K562 (cell line): Measurements from ENCODE around the gene SPATA24. TPM values are rescaled to one million over a fixed set of nuclear protein-coding genes. Genes with fewer than 3 reads are reported as not detected.

Experiments used
- ATAC-seq: fragments of 200-7000 bp; cut with Tn5 transposase; 3 replicates; pipeline ENCODE4 v1.9.1; 2020; ENCODE audit warnings: moderate library complexity
- BruUV-seq: library from RNA; stranded (reverse); fragments of 400-500 nt; replicated peaks from 2 replicates; lab custom pipeline; 2021; lab: Mats Ljungman, UMichigan
- CTCF ChIA-PET: fragments of 300-600 bp; formaldehyde crosslinking; extraction: SDS; loops from one replicate; lab custom pipeline; 2021; ENCODE audit warnings: low intra/inter-chr PET ratio; lab: Yijun Ruan, JAX
- POLR2A ChIA-PET: fragments of 300-600, 350-650 bp; sonication (Branson Sonifier 250); formaldehyde crosslinking; extraction: SDS; loops from one replicate; lab custom pipeline; 2021; ENCODE audit warnings: antibody characterized with exemption, inconsistent platforms; lab: Yijun Ruan, JAX
- DNase-seq, 4 experiments: peaks; one replicate each; pipeline versions ENCODE4 v3.0.0 to v3.0.0-alpha.2; 2011 to 2018; ENCODE audit warnings: low spot score in 3 of 4, mixed read lengths in 3 of 4; ENCODE audit errors: extremely low read depth in 1 of 4
- FAIRE-seq: peaks from 2 replicates; lab custom pipeline; 2011; peaks lifted over from hg19 to GRCh38; lab: Jason Lieb, UNC
- H2AFZ ChIP-seq: 2 replicates; pipeline ENCODE4 v1.6.0; 2011; ENCODE audit warnings: low read depth, low read length, control low read depth, inconsistent platforms
- H3K27ac ChIP-seq: fragments of 200-600 bp; 3 replicates; pipeline ENCODE4 v1.8.0; 2011; ENCODE audit warnings: low read depth, mild to moderate bottlenecking, control low read depth, inconsistent platforms, low read length, moderate library complexity, mixed read lengths; ENCODE audit errors: extremely low read depth
- H3K27me3 ChIP-seq, 2 experiments: fragments of 300-600 bp in 1 of 2; 2 replicates in 1 of 2; 3 replicates in 1 of 2; pipeline versions ENCODE4 v1.6.0 to v1.8.0; 2011; ENCODE audit warnings: inconsistent platforms in 2 of 2, low read length in 2 of 2, mild to moderate bottlenecking in 1 of 2, mixed read lengths in 1 of 2, moderate library complexity in 1 of 2; ENCODE audit not compliant: control insufficient read depth in 2 of 2, insufficient read depth in 2 of 2
- H3K36me3 ChIP-seq: fragments of 300-600 bp; 3 replicates; pipeline ENCODE4 v1.8.0; 2011; ENCODE audit warnings: mild to moderate bottlenecking, low read length, inconsistent platforms; ENCODE audit not compliant: control insufficient read depth, insufficient read depth
- H3K4me1 ChIP-seq, 2 experiments: fragments of 200-600 bp in 1 of 2; replicated peaks in 1 of 2; 2 replicates in 1 of 2; 3 replicates in 1 of 2; pipeline versions ENCODE4 v1.5.1 to v1.8.0; 2011; ENCODE audit warnings: inconsistent platforms in 2 of 2, low read length in 2 of 2, mild to moderate bottlenecking in 1 of 2, mixed read lengths in 1 of 2, moderate library complexity in 1 of 2; ENCODE audit not compliant: control insufficient read depth in 2 of 2, insufficient read depth in 2 of 2
- H3K4me2 ChIP-seq: 2 replicates; pipeline ENCODE4 v1.6.1; 2011; ENCODE audit warnings: low read length, control low read depth, inconsistent platforms, mixed read lengths; ENCODE audit not compliant: insufficient read depth
- H3K4me3 ChIP-seq: fragments of 200-600 bp; sonication (generic), shearing (Covaris generic); 2 replicates; pipeline ENCODE4 v1.5.1; 2016; ENCODE audit warnings: control low read depth, inconsistent platforms
- H3K79me2 ChIP-seq: fragments of 200-600 bp; 3 replicates; pipeline ENCODE4 v1.8.0; 2011; ENCODE audit warnings: low read length, inconsistent platforms; ENCODE audit not compliant: control insufficient read depth, insufficient read depth
- H3K9ac ChIP-seq, 2 experiments: 2 replicates each; pipeline versions ENCODE4 v1.6.0 to v1.6.1; 2011; ENCODE audit warnings: low read depth in 2 of 2, low read length in 2 of 2, control low read depth in 1 of 2, inconsistent platforms in 1 of 2, mild to moderate bottlenecking in 1 of 2, mixed read lengths in 1 of 2; ENCODE audit not compliant: insufficient read depth in 1 of 2
- H3K9me1 ChIP-seq: one replicate; pipeline ENCODE4 v1.6.0; 2011; ENCODE audit warnings: inconsistent platforms, mild to moderate bottlenecking, low read length, moderate library complexity; ENCODE audit not compliant: control insufficient read depth, insufficient read depth
- H3K9me3 ChIP-seq: replicated peaks from 2 replicates; pipeline ENCODE4 v1.5.1; 2011; ENCODE audit warnings: low read depth, low read length, inconsistent platforms; ENCODE audit not compliant: control insufficient read depth, insufficient read depth
- H4K20me1 ChIP-seq: replicated peaks from 2 replicates; pipeline ENCODE4 v1.6.1; 2011; ENCODE audit warnings: low read length, inconsistent platforms, mixed read lengths; ENCODE audit not compliant: control insufficient read depth, insufficient read depth
- CBX5 ChIP-seq: IDR thresholded peaks from 2 replicates; pipeline ENCODE4 v1.6.1; 2014; ENCODE audit warnings: low read depth, borderline replicate concordance
- FOXA3 ChIP-seq, 2 experiments: fragments of 450-650 bp in 1 of 2; sonication (generic) in 1 of 2; formaldehyde crosslinking; IDR thresholded peaks in 1 of 2; conservative IDR thresholded peaks in 1 of 2; 2 replicates each; pipeline versions ENCODE4 v1.4.0 to v1.8.0; 2020 to 2022; ENCODE audit warnings: mild to moderate bottlenecking in 2 of 2, missing genetic modification reagents in 1 of 2
- MITF ChIP-seq: IDR thresholded peaks from 2 replicates; pipeline ENCODE4 v1.6.1; 2014; ENCODE audit warnings: antibody characterized with exemption
- PCBP2 ChIP-seq: fragments of 200-400 bp; formaldehyde crosslinking; IDR thresholded peaks from 2 replicates; pipeline ENCODE4 v1.6.1; 2018; ENCODE audit warnings: low read length, low read depth, mild to moderate bottlenecking, moderate library complexity; ENCODE audit not compliant: poor library complexity, severe bottlenecking
- RBBP5 ChIP-seq: fragments of 200-600 bp; sonication (generic); IDR thresholded peaks from 2 replicates; pipeline ENCODE4 v1.6.1; 2012; ENCODE audit warnings: borderline replicate concordance, mild to moderate bottlenecking, low read length, control low read depth, inconsistent platforms; ENCODE audit not compliant: insufficient read depth, poor library complexity, severe bottlenecking
- SMAD4 ChIP-seq: fragments of 250-450 bp; sonication (Bioruptor Pico); conservative IDR thresholded peaks from 2 replicates; pipeline ENCODE4 v1.8.0; 2021; ENCODE audit warnings: inconsistent platforms, mild to moderate bottlenecking, moderate library complexity
- SMARCA4 ChIP-seq: fragments of 450-650 bp; IDR thresholded peaks from 2 replicates; pipeline ENCODE4 v1.6.1; 2016
- SNIP1 ChIP-seq: fragments of 450-650 bp; IDR thresholded peaks from 2 replicates; pipeline ENCODE4 v1.7.1; 2017; ENCODE audit warnings: low read depth, mild to moderate bottlenecking
- YBX1 ChIP-seq: fragments of 450-650 bp; IDR thresholded peaks from 2 replicates; pipeline ENCODE4 v1.7.1; 2016; ENCODE audit warnings: mild to moderate bottlenecking
- ZBTB1 ChIP-seq: sonication (generic); formaldehyde crosslinking; IDR thresholded peaks from 2 replicates; pipeline ENCODE4 v1.8.1; 2023; ENCODE audit warnings: missing genetic modification reagents, low read depth, mild to moderate bottlenecking, borderline replicate concordance
- ZSCAN29 ChIP-seq: fragments of 450-650 bp; IDR thresholded peaks from 2 replicates; pipeline ENCODE4 v1.6.1; 2017
- WGBS: fragments of 100-300 bp; shearing (Covaris generic); methylation state at CpG from one replicate; pipeline ENCODE4 v1.1.6; 2016; ENCODE audit warnings: low coverage, mixed read lengths; ENCODE audit not compliant: insufficient coverage; ENCODE audit errors: missing lambda C conversion rate; 5-methylcytosine and 5-hydroxymethylcytosine counted together
- in situ Hi-C: fragments of 300-500 bp; cut with MboI; formaldehyde crosslinking; loops from 4 replicates; pipeline ENCODE4 v1.15.0; 2018; ENCODE audit warnings: inconsistent platforms, mixed read lengths
- intact Hi-C: fragments of 100-400 bp; cut with micrococcal nuclease; formaldehyde crosslinking; loops from 2 replicates; pipeline ENCODE4 v1.14.2; 2022
- polyA plus RNA-seq, 8 experiments: library from polyadenylated mRNA; depleted of rRNA in 4 of 8; stranded (reverse) in 5 of 8; unstranded in 3 of 8; fragments of >200 nt; fragmentation: Nextera tagmentation in 2 of 8; fragmentation: Illumina TruSeq in 1 of 8; extraction: Ambion mirVana in 2 of 8; extraction: Trizol in 1 of 8; gene quantifications; 2 replicates each; pipeline versions ENCODE4 v1.2.1 to v1.2.3, GENCODE V29; 2011 to 2014; ENCODE audit warnings: inconsistent platforms in 1 of 8, missing spikeins in 1 of 8
- total RNA-seq, 7 experiments: library from RNA; depleted of rRNA in 6 of 7; stranded (reverse); fragments of >200 nt in 6 of 7; fragmentation: Illumina TruSeq in 2 of 7; extraction: Trizol in 2 of 7; gene quantifications; 2 replicates each; pipeline versions ENCODE4 v1.2.1 to v1.2.3, GENCODE V29; 2011 to 2021; ENCODE audit warnings: low replicate concordance in 1 of 7
- TF ChIP-seq, protein P1 (sequence below), 3 experiments: fragments of 200-800 bp in 1 of 3; sonication (Bioruptor generic) in 1 of 3; sonication (generic) in 1 of 3; formaldehyde crosslinking in 1 of 3; IDR thresholded peaks; 2 replicates each; pipeline versions ENCODE4 v1.6.1 to v1.8.0; 2016 to 2022; ENCODE audit warnings: mild to moderate bottlenecking in 2 of 3, missing compliant biosample characterization in 2 of 3, missing genetic modification characterization in 2 of 3, missing genetic modification reagents in 1 of 3
- TF ChIP-seq, protein P2 (sequence below), 2 experiments: fragments of 250-450 bp in 1 of 2; fragments of 450-650 bp in 1 of 2; sonication (Bioruptor Pico) in 1 of 2; IDR thresholded peaks; 2 replicates each; pipeline versions ENCODE4 v1.6.1 to v1.8.0; 2016 to 2021; ENCODE audit warnings: mild to moderate bottlenecking in 2 of 2, moderate library complexity in 2 of 2, missing compliant biosample characterization in 1 of 2, missing genetic modification characterization in 1 of 2
- TF ChIP-seq, protein P3 (sequence below): fragments of 450-650 bp; formaldehyde crosslinking; IDR thresholded peaks from 2 replicates; pipeline ENCODE4 v1.4.0; 2020; ENCODE audit warnings: mild to moderate bottlenecking, moderate library complexity

Gene SPATA24
- total and polyA plus RNA-seq, 9 of the 15 experiments (the other 6 are each of a cell fraction or from before 2014, with no cell fraction given): 4.1 to 12.6 (median 8.0) TPM

GRCh38 chr5:139413963-139414362 is 10.1 kb upstream of the SPATA24 start:
- FAIRE-seq (no peak), ATAC-seq (no peak), DNase-seq (no peak)
- no peak overlapping the region for H2AFZ ChIP-seq
- H4K20me1 ChIP-seq: no peaks in the 10 kb centered on the region
- no peak overlapping the region for H3K4me3 ChIP-seq
- no peaks in the 10 kb centered on the region for H3K9me3 ChIP-seq
- H3K9ac ChIP-seq: no peak overlapping the region
- CTCF ChIA-PET: no interaction called here
- H3K4me1 ChIP-seq: peaks cover 4 to 13% of the 10 kb centered on the region in 2 experiments
- H3K9me1 ChIP-seq: no peaks in the 10 kb centered on the region
- 27% methylated on average over 6 of the region's 6 CpGs for WGBS
- no peaks in the 10 kb centered on the region for H3K36me3 ChIP-seq
- POLR2A ChIA-PET: interaction anchor here (0.6 kb wide), 1 partner anchor 10 kb away, joined by 3 read pairs; the partner anchor contains the start of gene SPATA24
- H3K27me3 ChIP-seq: no peaks in the 10 kb centered on the region
- H3K79me2 ChIP-seq: no peaks in the 10 kb centered on the region
- H3K4me2 ChIP-seq: no peak overlapping the region
- no peak overlapping the region for H3K27ac ChIP-seq
- in situ Hi-C loops (loop anchor here (10.0 kb wide), 1 partner anchor 351 kb away; no protein-coding TSS in a partner anchor), intact Hi-C loops (no loop called here)
- no TSS peak for BruUV-seq
- no peak for TF ChIP-seq ZSCAN29
- TF ChIP-seq, protein P1, sequence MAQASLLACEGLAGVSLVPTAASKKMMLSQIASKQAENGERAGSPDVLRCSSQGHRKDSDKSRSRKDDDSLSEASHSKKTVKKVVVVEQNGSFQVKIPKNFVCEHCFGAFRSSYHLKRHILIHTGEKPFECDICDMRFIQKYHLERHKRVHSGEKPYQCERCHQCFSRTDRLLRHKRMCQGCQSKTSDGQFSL (CRISPR knock-in tag; IDR thresholded peaks at IDR 0.05): no peak
- TF ChIP-seq, protein P1 (tag; IDR thresholded peaks at IDR 0.05): no peak
- no peak for TF ChIP-seq SMARCA4
- TF ChIP-seq MITF: no peak
- no peak for TF ChIP-seq ZBTB1 (CRISPR knock-in tag)
- no peak for TF ChIP-seq YBX1
- no peak for TF ChIP-seq SNIP1
- no peak for TF ChIP-seq SMAD4 (CRISPR knock-in tag)
- TF ChIP-seq FOXA3 (CRISPR knock-in tag; conservative IDR thresholded peaks at IDR 0.05 in 1 of 2, IDR thresholded peaks at IDR 0.05 in 1 of 2): no peak
- TF ChIP-seq CBX5: no peak
- TF ChIP-seq RBBP5: no peak
- no peak for TF ChIP-seq PCBP2
- TF ChIP-seq, protein P2, sequence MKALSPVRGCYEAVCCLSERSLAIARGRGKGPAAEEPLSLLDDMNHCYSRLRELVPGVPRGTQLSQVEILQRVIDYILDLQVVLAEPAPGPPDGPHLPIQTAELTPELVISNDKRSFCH (CRISPR knock-in tag; IDR thresholded peaks at IDR 0.05): no peak
- TF ChIP-seq, protein P2 (tag; IDR thresholded peaks at IDR 0.05): no peak
- TF ChIP-seq, protein P3, sequence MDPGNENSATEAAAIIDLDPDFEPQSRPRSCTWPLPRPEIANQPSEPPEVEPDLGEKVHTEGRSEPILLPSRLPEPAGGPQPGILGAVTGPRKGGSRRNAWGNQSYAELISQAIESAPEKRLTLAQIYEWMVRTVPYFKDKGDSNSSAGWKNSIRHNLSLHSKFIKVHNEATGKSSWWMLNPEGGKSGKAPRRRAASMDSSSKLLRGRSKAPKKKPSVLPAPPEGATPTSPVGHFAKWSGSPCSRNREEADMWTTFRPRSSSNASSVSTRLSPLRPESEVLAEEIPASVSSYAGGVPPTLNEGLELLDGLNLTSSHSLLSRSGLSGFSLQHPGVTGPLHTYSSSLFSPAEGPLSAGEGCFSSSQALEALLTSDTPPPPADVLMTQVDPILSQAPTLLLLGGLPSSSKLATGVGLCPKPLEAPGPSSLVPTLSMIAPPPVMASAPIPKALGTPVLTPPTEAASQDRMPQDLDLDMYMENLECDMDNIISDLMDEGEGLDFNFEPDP (CRISPR knock-in tag): no peak
